ENCODE results near the gene PFKFB3.

GRCh38 chr10:6230315-6230714 lies 27.6 kb downstream of the PFKFB3 start:
- TF ChIP-seq CTCF (IDR thresholded peaks at IDR 0.05) = no peak
- TF ChIP-seq EZH2 (IDR thresholded peaks at IDR 0.05) = no peak

All from neural progenitor cell (in vitro differentiated cells).